CD8-positive, alpha-beta memory T cell (primary cell): Measurements from ENCODE around the gene CHTF18. TPM values are rescaled to one million over a fixed set of nuclear protein-coding genes. Genes with fewer than 3 reads are reported as not detected.
A peak's percentile ranks its signal among the peaks of the same experiment; 100 is the strongest.
"Not testable (repeated sequence)": the region's sequence is repeated elsewhere in the genome, so short reads cannot be mapped to it uniquely, and the experiment has no call there.

Experiments
- CTCF ChIA-PET: fragments of 350-600 bp; sonication (Branson Sonifier 250); formaldehyde crosslinking; loops from one replicate; lab custom pipeline; 2021; ENCODE audit warnings: antibody characterized with exemption; lab: Charles Lee
- POLR2A ChIA-PET: fragments of 350-600 bp; sonication (Branson Sonifier 250); formaldehyde crosslinking; loops from one replicate; lab custom pipeline; 2021; ENCODE audit warnings: antibody characterized with exemption; lab: Charles Lee
- DNase-seq, 5 donors: peaks; one replicate each; pipeline versions ENCODE4 v3.0.0 to v3.0.0-alpha.2; 2020 to 2022; ENCODE audit warnings: mixed read lengths in 1 of 5
- H3K27ac ChIP-seq: one replicate; pipeline ENCODE4 v1.7.0; 2013; ENCODE audit warnings: low read depth, mild to moderate bottlenecking, low read length, moderate library complexity
- H3K27me3 ChIP-seq: 2 replicates; pipeline ENCODE4 v1.7.0; 2013; ENCODE audit warnings: low read length, mild to moderate bottlenecking; ENCODE audit not compliant: insufficient read depth, poor library complexity, severe bottlenecking
- H3K36me3 ChIP-seq: 2 replicates; pipeline ENCODE4 v1.7.0; 2013; ENCODE audit warnings: mild to moderate bottlenecking, low read length, moderate library complexity; ENCODE audit not compliant: insufficient read depth
- H3K4me1 ChIP-seq: 2 replicates; pipeline ENCODE4 v1.7.0; 2013; ENCODE audit warnings: mild to moderate bottlenecking, low read length, moderate library complexity; ENCODE audit not compliant: insufficient read depth
- H3K4me3 ChIP-seq: 2 replicates; pipeline ENCODE4 v1.7.0; 2013; ENCODE audit warnings: mild to moderate bottlenecking, low read length
- H3K9me3 ChIP-seq: 2 replicates; pipeline ENCODE4 v1.7.0; 2013; ENCODE audit warnings: mild to moderate bottlenecking, low read length
- H3K27ac Mint-ChIP-seq, 8 donors: one replicate each; pipeline ENCODE4 v1.8.0; 2020 to 2021; ENCODE audit warnings: mixed read lengths in 8 of 8, mild to moderate bottlenecking in 6 of 8, inconsistent platforms in 3 of 8, moderate library complexity in 3 of 8
- H3K27me3 Mint-ChIP-seq, 2 donors: one replicate each; pipeline ENCODE4 v1.8.0; 2020 to 2021; ENCODE audit warnings: mixed read lengths in 2 of 2, mild to moderate bottlenecking in 1 of 2, moderate library complexity in 1 of 2
- H3K36me3 Mint-ChIP-seq, 3 donors: one replicate each; pipeline ENCODE4 v1.8.0; 2020 to 2021; ENCODE audit warnings: mixed read lengths in 3 of 3, inconsistent platforms in 1 of 3, mild to moderate bottlenecking in 1 of 3
- H3K4me1 Mint-ChIP-seq, 3 donors: one replicate each; pipeline ENCODE4 v1.8.0; 2020 to 2021; ENCODE audit warnings: mixed read lengths in 3 of 3, inconsistent platforms in 1 of 3, mild to moderate bottlenecking in 1 of 3
- H3K4me3 Mint-ChIP-seq, 7 donors: one replicate each; pipeline ENCODE4 v1.8.0; 2020 to 2021; ENCODE audit warnings: mixed read lengths in 7 of 7, mild to moderate bottlenecking in 6 of 7, moderate library complexity in 4 of 7, inconsistent platforms in 2 of 7
- H3K9me3 Mint-ChIP-seq, 5 donors: one replicate each; pipeline ENCODE4 v1.8.0; 2020 to 2022; ENCODE audit warnings: mixed read lengths in 5 of 5, mild to moderate bottlenecking in 3 of 5, moderate library complexity in 2 of 5, inconsistent platforms in 1 of 5
- polyA plus RNA-seq: library from polyadenylated mRNA; unstranded; fragments of 300-500 nt; fragmentation: Illumina TruSeq; gene quantifications from one replicate; pipeline ENCODE4 v1.2.3, GENCODE V29; 2021
- total RNA-seq, 2 experiments: library from RNA; stranded (reverse); gene quantifications; one replicate each; pipeline ENCODE4 v1.2.3, GENCODE V29; 2021

CHTF18 gene
- total and polyA plus RNA-seq, 3 experiments from 2014 or later = 3.7 to 122 (median 121) TPM

DNA sequence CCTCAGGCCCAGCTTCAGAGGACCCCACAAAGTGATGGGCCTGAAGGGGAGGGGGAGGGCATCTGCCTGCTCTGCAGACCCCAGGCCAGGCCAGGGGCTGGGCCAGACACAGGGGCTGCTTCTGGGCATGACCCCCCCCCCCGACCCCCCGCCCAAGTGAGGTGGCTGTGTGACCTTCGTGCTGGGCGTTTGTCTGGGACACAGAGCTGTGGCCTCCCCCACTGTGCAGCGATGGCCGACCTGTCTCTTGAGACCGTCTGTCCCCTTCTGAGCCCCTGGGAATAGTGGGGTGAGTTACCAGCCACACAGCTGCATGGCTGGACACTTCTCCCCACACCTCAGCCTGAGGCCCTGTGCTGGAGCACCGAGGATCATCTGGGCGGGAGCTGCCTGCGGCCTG, 47.0 kb downstream of the CHTF18 start:
- no peak for DNase-seq
- Mint-ChIP-seq H3K4me1 (no peaks in the 10 kb centered on the region), H3K36me3 (peaks cover 0 to 4% (median 0%) of the 10 kb centered on the region in 3 donors), H3K9me3 (peaks cover 0 to 23% (median 9%) of the 10 kb centered on the region in 5 donors), H3K27ac (no peak overlapping the region), H3K27me3 (peaks cover 3 to 5% of the 10 kb centered on the region in 2 donors), H3K4me3 (no peak overlapping the region)
- H3K4me1 ChIP-seq = no peaks in the 10 kb centered on the region
- H3K27ac ChIP-seq = no peak overlapping the region
- POLR2A ChIA-PET = no interaction called here
- peaks cover 6% of the 10 kb centered on the region for H3K9me3 ChIP-seq
- H3K4me3 ChIP-seq = no peak overlapping the region
- no peaks in the 10 kb centered on the region for H3K27me3 ChIP-seq
- no peaks in the 10 kb centered on the region for H3K36me3 ChIP-seq
- CTCF ChIA-PET = interaction anchor here (0.8 kb wide), 1 partner anchor 9 kb away, joined by 3 read pairs; no protein-coding TSS in a partner anchor

DNA sequence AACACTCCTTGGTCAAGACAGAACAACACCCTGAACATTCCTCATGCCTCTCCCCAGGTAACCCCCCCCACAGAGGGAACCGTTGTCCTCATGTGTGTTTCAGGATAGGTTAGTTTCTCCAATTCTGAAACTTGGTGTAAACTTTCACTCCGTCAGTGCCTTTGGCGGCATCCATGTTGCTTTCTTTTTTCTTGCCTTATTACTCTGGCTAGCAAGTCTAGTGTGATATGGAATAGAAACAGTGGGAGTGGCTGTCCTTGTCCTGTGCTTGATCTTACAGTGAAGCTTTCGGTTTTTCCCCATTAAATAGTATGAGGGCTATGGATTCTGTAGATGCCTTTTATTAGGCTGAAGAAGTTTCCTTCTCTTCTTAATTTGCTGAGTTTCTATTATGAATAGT, 47.8 kb downstream of the CHTF18 start:
- ChIA-PET POLR2A (no interaction called here), CTCF (interaction anchor here (0.8 kb wide), 1 partner anchor 8 kb away, joined by 3 read pairs; no protein-coding TSS in a partner anchor)
- no peaks in the 10 kb centered on the region for H3K4me1 Mint-ChIP-seq
- H3K4me3 Mint-ChIP-seq = no peak overlapping the region
- H3K9me3 Mint-ChIP-seq = peaks cover 0 to 23% (median 9%) of the 10 kb centered on the region in 5 donors
- peaks cover 3 to 5% of the 10 kb centered on the region in 2 donors for H3K27me3 Mint-ChIP-seq
- H3K36me3 Mint-ChIP-seq = peaks cover 0 to 4% (median 0%) of the 10 kb centered on the region in 3 donors
- H3K9me3 ChIP-seq = peaks cover 6% of the 10 kb centered on the region
- no peak overlapping the region for H3K27ac Mint-ChIP-seq
- no peaks in the 10 kb centered on the region for H3K36me3 ChIP-seq
- H3K27me3 ChIP-seq = no peaks in the 10 kb centered on the region
- DNase-seq = no peak
- no peak overlapping the region for H3K27ac ChIP-seq
- no peaks in the 10 kb centered on the region for H3K4me1 ChIP-seq
- no peak overlapping the region for H3K4me3 ChIP-seq

DNA sequence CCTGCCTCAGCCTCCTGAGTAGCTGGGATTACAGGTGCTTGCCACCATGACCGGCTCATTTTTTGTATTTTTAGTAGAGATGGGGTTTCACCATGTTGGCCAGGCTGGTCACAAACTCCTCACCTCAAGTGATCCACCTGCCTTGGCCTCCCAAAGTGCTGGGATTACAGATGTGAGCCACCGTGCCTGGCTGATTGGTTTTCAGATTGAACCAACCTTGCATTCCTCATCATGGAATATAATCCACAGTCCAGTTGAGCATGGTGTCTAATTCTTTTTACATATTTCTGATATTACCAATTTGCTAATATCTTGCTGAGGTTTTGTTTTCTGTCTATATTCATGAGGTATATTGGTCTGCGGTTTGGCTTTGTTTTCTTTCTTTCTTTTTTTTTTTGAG, 48.4 kb downstream of the CHTF18 start:
- CTCF ChIA-PET, H3K36me3 ChIP-seq, POLR2A ChIA-PET, H3K27me3 Mint-ChIP-seq, DNase-seq, H3K27me3 ChIP-seq, H3K4me3 ChIP-seq, H3K9me3 ChIP-seq, H3K4me3 Mint-ChIP-seq, H3K36me3 Mint-ChIP-seq, H3K4me1 Mint-ChIP-seq, H3K4me1 ChIP-seq, H3K27ac Mint-ChIP-seq, H3K27ac ChIP-seq: not testable (repeated sequence)
- peaks cover 0 to 23% (median 9%) of the 10 kb centered on the region in 5 donors for H3K9me3 Mint-ChIP-seq

DNA sequence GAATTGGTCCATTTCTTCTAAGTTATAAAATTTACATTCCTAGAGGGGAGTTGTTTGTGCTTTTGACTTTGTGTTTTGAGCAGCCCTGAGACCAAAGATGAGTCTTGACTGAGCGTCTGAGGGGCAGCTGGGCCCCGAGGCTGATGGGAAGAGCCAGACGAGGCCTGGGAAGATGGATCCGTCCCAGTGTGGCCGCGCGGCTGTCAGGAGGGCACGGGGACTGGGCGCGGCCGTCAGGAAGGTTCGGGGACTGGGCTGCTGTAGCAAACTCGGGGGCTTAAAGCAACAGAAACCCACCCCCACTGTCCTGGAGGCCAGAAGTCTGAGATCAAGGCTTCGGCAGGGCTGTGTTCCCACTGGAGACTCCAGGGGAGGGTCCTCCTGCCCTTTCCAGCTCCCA, 50.3 kb downstream of the CHTF18 start:
- H3K4me3 Mint-ChIP-seq = no peak overlapping the region
- CTCF ChIA-PET = no interaction called here
- POLR2A ChIA-PET = no interaction called here
- H3K36me3 Mint-ChIP-seq = peaks cover 0 to 4% (median 0%) of the 10 kb centered on the region in 3 donors
- Histone ChIP-seq H3K4me3 (no peak overlapping the region), H3K9me3 (peaks cover 6% of the 10 kb centered on the region), H3K36me3 (no peaks in the 10 kb centered on the region), H3K4me1 (no peaks in the 10 kb centered on the region), H3K27me3 (no peaks in the 10 kb centered on the region), H3K27ac (no peak overlapping the region)
- peaks cover 3 to 4% of the 10 kb centered on the region in 2 donors for H3K27me3 Mint-ChIP-seq
- H3K27ac Mint-ChIP-seq = no peak overlapping the region
- no peaks in the 10 kb centered on the region for H3K4me1 Mint-ChIP-seq
- H3K9me3 Mint-ChIP-seq = peaks cover 0 to 23% (median 9%) of the 10 kb centered on the region in 5 donors
- DNase-seq = no peak

DNA sequence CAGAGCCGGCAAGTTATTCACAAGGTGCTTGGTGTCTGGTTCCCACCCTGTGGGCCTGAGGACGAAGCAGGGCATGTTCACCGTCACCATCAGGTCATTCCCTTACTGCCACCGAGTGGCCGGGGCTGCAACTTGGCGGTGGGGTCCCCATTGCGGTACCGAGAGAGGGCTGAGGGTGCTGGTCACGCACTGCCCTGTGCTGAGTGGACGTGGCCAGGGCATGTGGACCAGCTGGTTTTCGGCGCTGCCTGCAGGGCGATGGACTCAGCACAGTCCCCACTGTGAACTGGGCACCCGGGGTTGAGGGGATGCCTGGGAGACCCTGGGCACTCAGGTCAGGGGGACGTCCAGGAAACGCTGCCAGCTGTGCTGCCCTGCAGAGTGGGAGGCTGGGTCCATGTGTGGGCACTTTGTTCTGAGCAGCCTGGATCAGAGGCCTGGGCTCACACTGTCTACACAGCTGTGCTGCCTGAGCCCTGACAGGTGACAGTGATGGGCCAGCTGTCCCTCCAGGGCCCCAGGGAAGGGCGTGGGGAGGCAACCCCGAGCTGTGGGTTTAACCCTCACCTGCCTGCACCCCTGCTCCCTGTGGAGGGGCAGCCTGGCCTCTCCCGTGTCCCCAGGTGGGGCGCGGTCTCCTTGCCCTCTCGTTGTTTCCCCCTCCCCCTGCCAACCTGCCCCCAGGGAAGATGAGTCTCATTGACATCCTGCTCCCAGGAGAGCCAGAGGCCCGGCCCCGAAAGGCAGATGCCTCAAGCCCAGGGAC, 51.4 kb downstream of the CHTF18 start:
- H3K36me3 Mint-ChIP-seq = peaks cover 0 to 4% (median 0%) of the 10 kb centered on the region in 3 donors

DNA sequence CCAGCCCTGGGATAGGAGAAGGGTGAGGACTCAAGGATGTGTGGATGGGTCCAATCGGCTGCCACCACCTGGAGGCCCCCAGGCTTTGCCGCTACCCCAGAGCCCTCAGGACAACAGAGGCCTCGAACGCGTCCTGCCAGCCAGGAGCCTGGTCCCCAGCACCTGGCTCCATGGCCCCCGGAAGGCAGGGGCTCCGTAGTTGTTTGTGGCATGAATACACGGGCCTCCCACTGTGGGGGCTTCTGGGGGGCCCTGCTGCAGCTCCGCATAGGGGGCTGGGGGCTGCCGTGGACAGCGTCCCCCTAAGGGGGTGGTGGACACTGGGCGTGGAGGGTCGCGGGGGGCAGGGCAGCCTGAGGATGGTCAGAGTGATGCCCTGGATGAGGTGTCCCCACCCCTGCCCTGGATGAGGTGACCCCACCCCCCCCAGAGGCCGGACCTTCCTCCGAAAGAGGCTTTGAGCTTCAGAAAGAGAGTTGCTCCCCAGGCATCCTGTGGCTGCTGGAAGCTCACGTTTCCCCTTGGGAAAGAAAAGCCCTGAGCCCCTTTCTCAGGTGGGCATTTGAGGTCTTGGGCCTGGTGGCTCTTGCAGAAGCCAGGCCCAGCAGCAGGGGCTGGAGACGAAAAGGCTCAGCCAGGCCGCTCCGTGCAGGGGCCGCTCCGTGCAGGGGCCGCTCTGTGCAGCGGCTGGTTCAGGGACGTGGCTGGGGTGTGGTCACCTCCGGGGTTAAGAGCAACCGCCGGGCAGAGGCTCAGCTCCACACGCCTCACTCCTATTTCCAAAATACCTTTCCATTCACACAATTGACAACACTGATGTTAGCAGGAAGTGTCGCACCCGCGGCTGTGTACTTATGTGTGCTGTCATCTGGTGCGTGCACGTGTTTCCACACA, 52.4 kb downstream of the CHTF18 start:
- no peak overlapping the region for H3K4me3 Mint-ChIP-seq
- Histone ChIP-seq H3K36me3 (no peaks in the 10 kb centered on the region), H3K4me1 (no peaks in the 10 kb centered on the region), H3K27me3 (no peaks in the 10 kb centered on the region), H3K4me3 (no peak overlapping the region), H3K9me3 (peaks cover 6% of the 10 kb centered on the region), H3K27ac (no peak overlapping the region)
- peaks cover 1 to 3% of the 10 kb centered on the region in 2 donors for H3K27me3 Mint-ChIP-seq
- ChIA-PET POLR2A (no interaction called here), CTCF (no interaction called here)
- peaks cover 0 to 18% (median 9%) of the 10 kb centered on the region in 5 donors for H3K9me3 Mint-ChIP-seq
- H3K4me1 Mint-ChIP-seq = no peaks in the 10 kb centered on the region
- peak in 1 of 5 donors; percentile 37 for DNase-seq
- H3K27ac Mint-ChIP-seq = no peak overlapping the region
- H3K36me3 Mint-ChIP-seq = peaks cover 0 to 4% (median 0%) of the 10 kb centered on the region in 3 donors

More for the DNA sequence above, 51.4 kb downstream of the CHTF18 start:
- ChIA-PET POLR2A (no interaction called here), CTCF (no interaction called here)
- Mint-ChIP-seq H3K4me1 (no peaks in the 10 kb centered on the region), H3K27me3 (peaks cover 1 to 3% of the 10 kb centered on the region in 2 donors), H3K27ac (no peak overlapping the region), H3K9me3 (peaks cover 0 to 19% (median 9%) of the 10 kb centered on the region in 5 donors), H3K4me3 (peak overlapping the region in 1 of 7 donors; percentile 32)
- Histone ChIP-seq H3K9me3 (peaks cover 6% of the 10 kb centered on the region), H3K27me3 (no peaks in the 10 kb centered on the region), H3K36me3 (no peaks in the 10 kb centered on the region), H3K4me3 (no peak overlapping the region), H3K27ac (no peak overlapping the region), H3K4me1 (no peaks in the 10 kb centered on the region)
- no peak for DNase-seq

DNA sequence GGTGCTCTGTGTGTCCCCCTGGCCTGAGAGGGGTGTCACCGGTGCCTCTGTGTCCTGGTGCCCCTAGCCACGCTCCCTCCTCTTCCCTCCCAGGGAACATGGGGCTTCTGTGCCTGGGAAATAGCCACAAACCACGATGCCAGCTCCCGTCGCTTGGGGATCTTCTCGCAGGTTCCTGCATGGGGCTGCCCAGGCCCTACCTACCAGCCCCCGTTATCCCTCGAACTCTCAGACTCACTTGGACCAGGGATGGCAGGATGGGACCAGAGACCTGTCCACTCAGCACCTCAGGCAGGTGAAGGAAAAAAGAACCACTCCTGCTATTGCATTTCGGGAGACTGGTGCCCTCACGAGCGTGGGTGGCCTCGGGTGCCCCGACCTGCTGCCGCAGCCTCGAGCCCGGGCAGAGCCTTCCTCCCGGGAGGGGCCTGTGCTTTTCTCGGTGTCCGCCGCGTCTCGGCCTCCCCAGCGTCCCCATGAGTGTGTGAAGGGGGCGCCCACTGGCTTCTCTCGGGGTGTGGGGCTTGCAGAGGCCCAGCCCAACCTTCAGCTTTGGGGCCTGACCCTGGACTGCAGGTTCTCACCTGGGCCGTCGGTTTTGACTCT, 53.1 kb downstream of the CHTF18 start:
- H3K27ac Mint-ChIP-seq = no peak overlapping the region
- peak in 1 of 5 donors; percentile 26 for DNase-seq
- no peaks in the 10 kb centered on the region for H3K36me3 ChIP-seq
- CTCF ChIA-PET = no interaction called here
- H3K27me3 Mint-ChIP-seq = peaks cover 1 to 3% of the 10 kb centered on the region in 2 donors
- H3K9me3 Mint-ChIP-seq = peaks cover 0 to 11% (median 5%) of the 10 kb centered on the region in 5 donors
- H3K27ac ChIP-seq = no peak overlapping the region
- H3K9me3 ChIP-seq = no peaks in the 10 kb centered on the region
- no peaks in the 10 kb centered on the region for H3K4me1 ChIP-seq
- no peak overlapping the region for H3K4me3 ChIP-seq
- H3K4me1 Mint-ChIP-seq = no peaks in the 10 kb centered on the region
- H3K27me3 ChIP-seq = no peaks in the 10 kb centered on the region
- POLR2A ChIA-PET = no interaction called here
- peaks cover 0 to under 1% (median 0%) of the 10 kb centered on the region in 3 donors for H3K36me3 Mint-ChIP-seq
- no peak overlapping the region for H3K4me3 Mint-ChIP-seq
